Omental fat pad (tissue), 4 donors: ENCODE data around the gene OR9G4. TPM values are rescaled to one million over a fixed set of nuclear protein-coding genes. Genes with fewer than 3 reads are reported as not detected.

Experiments used
- ATAC-seq: fragments of 150-250 bp; one replicate; pipeline ENCODE4 v1.9.1; 2016; ENCODE audit warnings: mild to moderate bottlenecking, moderate library complexity; ENCODE audit not compliant: low FRiP score
- DNase-seq: peaks from one replicate; pipeline ENCODE4 v3.0.0-alpha.2; 2019; ENCODE audit warnings: low spot score
- total RNA-seq, 4 donors: library from RNA; depleted of rRNA; stranded (reverse); fragments of >200 nt; gene quantifications; one replicate each; pipeline ENCODE4 v1.1.0, GENCODE V29; 2016
- TF ChIP-seq, protein P1 (sequence below), 3 donors: fragments of 450-650 bp; IDR thresholded peaks; one replicate each; pipeline ENCODE4 v1.5.1; 2016 to 2017; ENCODE audit warnings: antibody characterized with exemption in 3 of 3, mild to moderate bottlenecking in 3 of 3, moderate library complexity in 2 of 3

The OR9G4 gene
- total RNA-seq, 4 donors from 2014 or later: not detected

DNA sequence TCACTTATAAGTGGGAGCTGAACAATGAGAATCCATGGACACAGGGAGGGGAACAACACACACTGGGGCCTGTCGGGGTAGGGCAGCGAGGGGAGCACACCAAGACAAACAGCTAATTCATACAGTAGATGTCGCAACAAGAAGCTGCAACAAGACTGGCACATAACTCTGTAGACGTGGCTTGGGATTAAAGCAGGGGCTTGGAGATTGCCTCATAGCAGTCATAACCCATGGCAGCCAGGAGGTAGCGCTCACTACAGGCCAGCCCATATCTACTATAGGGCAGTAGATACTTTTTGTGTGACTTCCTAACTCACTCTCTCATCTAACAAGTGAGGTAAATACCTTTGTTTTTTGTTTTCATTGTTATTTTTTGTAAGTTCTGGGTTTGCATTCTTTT is 1.7 kb upstream of the OR9G4 start:
- ATAC-seq: no peak
- no peak for DNase-seq
- TF ChIP-seq, protein P1, sequence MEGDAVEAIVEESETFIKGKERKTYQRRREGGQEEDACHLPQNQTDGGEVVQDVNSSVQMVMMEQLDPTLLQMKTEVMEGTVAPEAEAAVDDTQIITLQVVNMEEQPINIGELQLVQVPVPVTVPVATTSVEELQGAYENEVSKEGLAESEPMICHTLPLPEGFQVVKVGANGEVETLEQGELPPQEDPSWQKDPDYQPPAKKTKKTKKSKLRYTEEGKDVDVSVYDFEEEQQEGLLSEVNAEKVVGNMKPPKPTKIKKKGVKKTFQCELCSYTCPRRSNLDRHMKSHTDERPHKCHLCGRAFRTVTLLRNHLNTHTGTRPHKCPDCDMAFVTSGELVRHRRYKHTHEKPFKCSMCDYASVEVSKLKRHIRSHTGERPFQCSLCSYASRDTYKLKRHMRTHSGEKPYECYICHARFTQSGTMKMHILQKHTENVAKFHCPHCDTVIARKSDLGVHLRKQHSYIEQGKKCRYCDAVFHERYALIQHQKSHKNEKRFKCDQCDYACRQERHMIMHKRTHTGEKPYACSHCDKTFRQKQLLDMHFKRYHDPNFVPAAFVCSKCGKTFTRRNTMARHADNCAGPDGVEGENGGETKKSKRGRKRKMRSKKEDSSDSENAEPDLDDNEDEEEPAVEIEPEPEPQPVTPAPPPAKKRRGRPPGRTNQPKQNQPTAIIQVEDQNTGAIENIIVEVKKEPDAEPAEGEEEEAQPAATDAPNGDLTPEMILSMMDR (IDR thresholded peaks at IDR 0.05): no peak

DNA sequence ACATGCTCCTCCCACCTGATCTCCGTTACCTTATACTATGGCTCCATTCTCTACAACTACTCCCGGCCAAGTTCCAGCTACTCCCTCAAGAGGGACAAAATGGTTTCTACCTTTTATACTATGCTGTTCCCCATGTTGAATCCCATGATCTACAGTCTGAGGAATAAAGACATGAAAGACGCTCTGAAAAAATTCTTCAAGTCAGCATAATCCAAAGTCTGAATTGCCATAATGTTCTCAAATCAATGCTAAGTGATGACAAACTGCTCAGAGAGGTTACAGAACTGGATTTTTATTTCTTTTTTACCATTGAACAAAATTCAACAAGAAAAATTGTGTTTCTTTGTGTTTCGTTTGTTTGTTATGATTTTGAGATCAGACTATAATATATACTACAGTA is 7.6 kb downstream of the OR9G4 start:
- ATAC-seq (no peak), DNase-seq (no peak)
- TF ChIP-seq, protein P1 (IDR thresholded peaks at IDR 0.05): no peak

DNA sequence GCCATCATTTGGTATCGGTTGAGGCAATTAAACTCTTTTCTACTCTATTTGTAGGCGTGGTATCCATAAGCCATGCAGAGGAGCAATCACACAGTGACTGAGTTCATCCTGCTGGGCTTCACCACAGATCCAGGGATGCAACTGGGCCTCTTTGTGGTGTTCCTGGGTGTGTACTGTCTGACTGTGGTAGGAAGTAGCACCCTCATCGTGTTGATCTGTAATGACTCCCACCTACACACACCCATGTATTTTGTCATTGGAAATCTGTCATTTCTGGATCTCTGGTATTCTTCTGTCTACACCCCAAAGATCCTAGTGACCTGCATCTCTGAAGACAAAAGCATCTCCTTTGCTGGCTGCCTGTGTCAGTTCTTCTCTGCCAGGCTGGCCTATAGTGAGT is 8.4 kb downstream of the OR9G4 start:
- no peak for DNase-seq
- no peak for ATAC-seq
- TF ChIP-seq, protein P1 (IDR thresholded peaks at IDR 0.05): no peak

DNA sequence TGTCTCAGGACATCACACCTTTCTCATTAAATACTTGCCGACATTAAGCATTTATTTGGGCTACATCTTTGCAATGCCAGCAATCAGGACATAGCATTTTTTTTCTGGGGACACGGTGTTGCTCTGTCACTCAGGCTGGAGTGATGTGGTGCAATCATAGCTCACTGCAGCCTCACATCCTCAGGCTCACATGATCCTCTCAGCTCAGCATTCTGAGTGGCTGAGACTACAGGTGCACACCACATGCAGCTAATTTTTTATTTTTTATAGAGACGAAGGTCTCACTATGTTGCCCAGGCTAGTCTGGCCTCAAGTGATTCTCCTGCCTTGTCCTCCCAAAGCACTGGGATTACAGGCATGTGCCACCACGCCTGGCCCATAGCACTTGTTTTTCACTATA is 28.0 kb downstream of the OR9G4 start:
- no peak for DNase-seq
- ATAC-seq: no peak
- TF ChIP-seq, protein P1 (IDR thresholded peaks at IDR 0.05): no peak

DNA sequence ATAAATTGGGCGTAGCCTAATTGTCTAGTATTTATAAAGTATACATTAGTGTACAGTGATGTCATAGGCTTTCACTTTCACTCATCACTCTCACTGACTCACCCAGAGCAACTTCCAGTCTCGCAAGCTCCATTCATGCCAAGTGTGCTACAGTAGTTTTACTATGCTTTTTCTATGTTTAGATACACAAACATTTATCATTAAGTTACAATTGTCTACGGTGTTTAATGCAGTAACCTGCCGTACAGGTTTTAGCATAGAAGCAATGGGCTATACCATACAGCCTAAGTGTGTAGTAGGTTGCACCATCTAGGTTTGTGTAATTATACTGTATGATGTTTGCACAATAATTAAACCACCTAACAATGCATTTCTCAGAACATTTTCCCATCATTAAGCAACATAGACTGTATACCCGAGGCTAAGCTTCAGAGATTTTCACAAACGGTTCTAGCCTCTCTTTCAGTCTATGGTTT is 32.1 kb downstream of the OR9G4 start:
- TF ChIP-seq, protein P1 (IDR thresholded peaks at IDR 0.05): no peak
- no peak for DNase-seq
- no peak for ATAC-seq

DNA sequence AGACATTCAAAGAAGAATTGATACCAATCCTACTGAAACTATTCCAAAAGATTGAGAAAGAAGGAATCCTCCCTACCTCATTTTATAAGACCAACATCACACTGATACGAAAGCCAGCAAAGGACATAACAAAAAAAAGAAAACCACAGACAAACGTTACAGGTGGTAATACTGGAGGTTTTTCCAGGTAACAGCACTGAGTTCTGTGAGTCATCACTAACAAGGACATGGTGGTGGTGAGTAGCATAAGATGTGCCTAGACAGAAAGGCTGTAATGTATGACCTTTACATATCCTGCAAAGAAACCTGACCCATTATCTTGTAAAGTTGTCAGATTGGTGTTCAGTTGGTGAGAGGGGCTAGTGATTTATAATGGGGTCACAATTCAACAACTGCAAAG is 34.3 kb downstream of the OR9G4 start:
- TF ChIP-seq, protein P1 (IDR thresholded peaks at IDR 0.05): no peak
- DNase-seq (no peak), ATAC-seq (no peak)

DNA sequence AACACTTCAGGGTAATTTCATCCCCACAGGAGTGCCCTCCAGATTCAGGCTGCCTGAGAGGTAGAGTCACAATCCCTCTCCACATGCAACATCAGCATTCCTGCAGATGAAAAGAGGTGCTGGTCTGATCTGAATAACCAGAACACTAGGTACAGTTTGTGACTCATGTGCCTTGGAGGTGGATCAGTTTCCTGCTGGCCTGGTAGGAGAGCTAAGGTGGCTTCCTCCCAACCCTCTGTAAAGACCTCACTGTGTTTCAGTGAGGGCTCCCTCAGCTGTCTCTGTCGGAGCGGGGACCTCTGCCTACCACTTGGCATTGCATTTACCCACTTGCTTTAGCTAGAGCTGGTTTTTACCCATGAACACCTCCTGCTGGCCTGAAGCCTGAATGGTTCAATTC is 42.0 kb downstream of the OR9G4 start:
- no peak for DNase-seq
- no peak for ATAC-seq
- TF ChIP-seq, protein P1 (IDR thresholded peaks at IDR 0.05): no peak
